PC-3 (cell line): Measurements from ENCODE around the gene HIVEP3. TPM values are rescaled to one million over a fixed set of nuclear protein-coding genes. Genes with fewer than 3 reads are reported as not detected.
A peak's percentile ranks its signal among the peaks of the same experiment; 100 is the strongest.

Experiments
- ATAC-seq: fragments of 200-7000 bp; cut with Tn5 transposase; 2 replicates; pipeline ENCODE4 v1.9.1; 2020; ENCODE audit warnings: mild to moderate bottlenecking, moderate library complexity
- BruUV-seq: library from RNA; stranded (reverse); fragments of 400-500 nt; replicated peaks from 2 replicates; lab custom pipeline; 2021; lab: Mats Ljungman, UMichigan
- CTCF ChIA-PET: fragments of 300-600 bp; sonication (Branson Sonifier 250); formaldehyde crosslinking; loops from one replicate; lab custom pipeline; 2022; ENCODE audit warnings: antibody characterized with exemption; lab: Charles Lee
- POLR2A ChIA-PET: fragments of 300-600 bp; sonication (Branson Sonifier 250); formaldehyde crosslinking; loops from one replicate; lab custom pipeline; 2022; ENCODE audit warnings: antibody characterized with exemption; ENCODE audit not compliant: unreplicated experiment; lab: Charles Lee
- DNase-seq: peaks from one replicate; pipeline ENCODE4 v3.0.0-alpha.2; 2015
- H2AFZ ChIP-seq: fragments of 300-600 bp; sonication (generic); 2 replicates; pipeline ENCODE4 v1.6.0; 2016; ENCODE audit warnings: antibody characterized with exemption, low read length
- H3F3A ChIP-seq: fragments of 300-600 bp; sonication (generic); one replicate; pipeline ENCODE4 v1.6.0; 2017; ENCODE audit warnings: antibody characterized with exemption, low read length, control low read depth, mild to moderate bottlenecking; ENCODE audit not compliant: unreplicated experiment
- H3K27ac ChIP-seq: fragments of 300-600 bp; sonication (generic); 2 replicates; pipeline ENCODE4 v1.5.1; 2016; ENCODE audit warnings: mild to moderate bottlenecking, low read length
- H3K27me3 ChIP-seq: fragments of 300-600 bp; sonication (generic); 2 replicates; pipeline ENCODE4 v1.6.1; 2016; ENCODE audit warnings: low read length, mixed read lengths
- H3K36me3 ChIP-seq: fragments of 300-600 bp; sonication (generic); 2 replicates; pipeline ENCODE4 v1.6.1; 2016; ENCODE audit warnings: low read depth, mixed run types, low read length, mixed read lengths
- H3K4me1 ChIP-seq: fragments of 300-600 bp; sonication (generic); 2 replicates; pipeline ENCODE4 v1.5.1; 2016; ENCODE audit warnings: low read length; ENCODE audit not compliant: insufficient read depth
- H3K4me2 ChIP-seq: fragments of 300-600 bp; sonication (generic); 2 replicates; pipeline ENCODE4 v1.6.0; 2016; ENCODE audit warnings: low read length
- H3K4me3 ChIP-seq: fragments of 300-600 bp; sonication (generic); 2 replicates; pipeline ENCODE4 v1.5.1; 2016; ENCODE audit warnings: mild to moderate bottlenecking, low read length, mixed read lengths
- H3K79me2 ChIP-seq: fragments of 300-600 bp; sonication (generic); 2 replicates; pipeline ENCODE4 v1.6.1; 2017; ENCODE audit warnings: low read length, mixed read lengths
- H3K9ac ChIP-seq: fragments of 300-600 bp; sonication (generic); 2 replicates; pipeline ENCODE4 v1.6.0; 2016; ENCODE audit warnings: mild to moderate bottlenecking, low read length
- H3K9me2 ChIP-seq: fragments of 300-600 bp; sonication (generic); replicated peaks from 2 replicates; pipeline ENCODE4 v1.6.1; 2016; ENCODE audit warnings: mixed run types, low read length, mixed read lengths
- H3K9me3 ChIP-seq: fragments of 300-600 bp; sonication (generic); 2 replicates; pipeline ENCODE4 v1.6.1; 2016; ENCODE audit warnings: low read length, mixed read lengths
- H4K20me1 ChIP-seq: fragments of 300-600 bp; sonication (generic); 2 replicates; pipeline ENCODE4 v1.6.1; 2016; ENCODE audit warnings: low read length, mixed read lengths
- CTCF ChIP-seq: fragments of 300-600 bp; sonication (generic); conservative IDR thresholded peaks from 2 replicates; pipeline ENCODE4 v1.5.1; 2017; ENCODE audit warnings: antibody characterized with exemption, low read depth, mild to moderate bottlenecking, low read length
- EZH2 ChIP-seq: fragments of 300-600 bp; sonication (generic); IDR thresholded peaks from one replicate; pipeline ENCODE4 v1.6.1; 2017; ENCODE audit warnings: antibody characterized with exemption, mild to moderate bottlenecking, low read length; ENCODE audit not compliant: unreplicated experiment
- EZH2phosphoT487 ChIP-seq: fragments of 300-600 bp; sonication (generic); IDR thresholded peaks from 2 replicates; pipeline ENCODE4 v1.6.1; 2018; ENCODE audit warnings: mild to moderate bottlenecking, antibody characterized with exemption, low read length, borderline replicate concordance
- intact Hi-C: fragments of 100-400 bp; cut with micrococcal nuclease; formaldehyde crosslinking; loops from 2 replicates; pipeline ENCODE4 v1.9.0; 2023
- total RNA-seq: library from RNA; depleted of rRNA; stranded (reverse); fragments of >200 nt; gene quantifications from 2 replicates; pipeline ENCODE4 v1.2.3, GENCODE V29; 2014

The HIVEP3 gene
- total RNA-seq, 1 experiment from 2014 or later: 9.8 TPM

DNA sequence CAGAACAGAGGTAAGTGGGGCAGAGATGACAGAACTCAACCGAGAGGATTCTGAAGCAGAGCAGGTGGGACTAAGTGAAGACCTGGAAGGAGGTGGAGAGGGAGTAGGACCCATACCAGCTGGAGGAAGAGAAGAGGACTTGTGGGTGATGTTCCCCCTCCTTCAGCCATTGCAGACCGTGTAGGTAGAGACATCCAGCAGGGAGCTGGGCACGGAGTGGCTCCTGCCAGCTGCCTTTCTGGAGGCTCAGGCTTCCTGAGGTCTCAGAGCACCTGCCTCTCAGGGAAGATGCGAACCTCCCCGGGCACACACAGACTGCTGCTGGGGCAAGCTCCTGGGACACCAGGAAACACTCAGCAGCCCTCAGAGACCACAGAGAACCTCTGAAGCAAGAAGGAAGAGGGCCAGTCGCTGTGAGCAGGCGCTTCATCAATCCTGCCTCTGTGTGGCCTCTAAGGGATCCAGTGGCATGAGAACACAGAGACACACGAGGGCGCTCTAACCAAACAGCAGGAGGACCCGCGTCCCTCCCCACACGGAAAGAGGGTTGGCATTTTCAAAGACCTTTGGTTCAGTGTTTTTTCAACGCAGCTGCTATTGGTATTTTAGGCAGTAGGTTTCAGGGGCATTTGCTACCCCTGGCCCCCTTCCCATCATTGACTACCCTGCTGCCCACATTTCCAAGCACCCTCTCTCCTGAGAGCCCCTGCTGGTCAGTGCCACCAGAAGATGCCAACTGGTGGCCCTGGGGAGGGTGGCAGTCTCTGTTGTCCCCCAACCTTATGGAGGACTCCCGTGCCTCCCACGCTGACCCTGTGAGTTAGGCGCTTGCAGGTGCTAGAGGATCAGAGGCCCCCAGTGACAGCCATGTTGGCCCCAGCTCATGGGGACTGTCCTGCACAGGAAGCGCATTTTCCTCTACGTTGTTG, 344.7 kb downstream of the HIVEP3 start:
- Histone ChIP-seq H3K4me1 (peaks cover 4% of the 10 kb centered on the region; the same call in 1 of the 2 replicates), H3K9me2 (no peaks in the 10 kb centered on the region), H2AFZ (0 out of 2 replicates have a peak overlapping the region, but pooled peaks have one; percentile 13), H3K9me3 (no peaks in the 10 kb centered on the region), H3K4me2 (0 out of 2 replicates have a peak overlapping the region, but pooled peaks have one; percentile 20), H4K20me1 (no peaks in the 10 kb centered on the region), H3K4me3 (no peak overlapping the region), H3K27me3 (no peaks in the 10 kb centered on the region), H3K27ac (no peak overlapping the region), H3F3A (no peaks in the 10 kb centered on the region), H3K36me3 (no peaks in the 10 kb centered on the region), H3K9ac (no peak overlapping the region), H3K79me2 (no peaks in the 10 kb centered on the region)
- intact Hi-C loops: loop anchor here (1.0 to 10.0 kb wide), 4 partner anchors 26 to 601 kb away; no protein-coding TSS in a partner anchor
- ChIA-PET CTCF (interaction anchor here (1.0 kb wide), 1 partner anchor 221 kb away, joined by 3 read pairs; no protein-coding TSS in a partner anchor), POLR2A (no interaction called here)
- no TSS peak for BruUV-seq
- DNase-seq (peak; percentile 85), ATAC-seq (peak; percentile 94)
- TF ChIP-seq EZH2phosphoT487: no peak
- peak; percentile 93 for TF ChIP-seq CTCF
- no peak for TF ChIP-seq EZH2

- no peaks in the 10 kb centered on the region for H3K79me2 ChIP-seq
- ATAC-seq (no peak), DNase-seq (no peak)
- peaks cover 4% of the 10 kb centered on the region; the same call in 1 of the 2 replicates for H3K4me1 ChIP-seq
- TF ChIP-seq EZH2phosphoT487 (no peak), CTCF (no peak), EZH2 (no peak)
- no peaks in the 10 kb centered on the region for H3K9me2 ChIP-seq
- H3K4me2 ChIP-seq: no peak overlapping the region
- no peak overlapping the region for H3K4me3 ChIP-seq
- no peaks in the 10 kb centered on the region for H3K9me3 ChIP-seq
- no peaks in the 10 kb centered on the region for H4K20me1 ChIP-seq
- ChIA-PET CTCF (interaction anchor here (1.0 kb wide), 1 partner anchor 222 kb away, joined by 3 read pairs; no protein-coding TSS in a partner anchor), POLR2A (no interaction called here)
- no peaks in the 10 kb centered on the region for H3F3A ChIP-seq
- H2AFZ ChIP-seq: no peak overlapping the region
- H3K9ac ChIP-seq: no peak overlapping the region
- BruUV-seq: no TSS peak
- intact Hi-C loops: loop anchor here (10.0 kb wide), 2 partner anchors 92 to 602 kb away; no protein-coding TSS in a partner anchor
- no peaks in the 10 kb centered on the region for H3K36me3 ChIP-seq
- H3K27ac ChIP-seq: no peak overlapping the region
- H3K27me3 ChIP-seq: no peaks in the 10 kb centered on the region
Observed at GRCh38 chr1:41573194-41573593, 345.5 kb downstream of the HIVEP3 start.
